ENCODE data around the gene XG.
"Not testable (repeated sequence)": the region's sequence is repeated elsewhere in the genome, so short reads cannot be mapped to it uniquely, and the experiment has no call there.

XG gene

DNA sequence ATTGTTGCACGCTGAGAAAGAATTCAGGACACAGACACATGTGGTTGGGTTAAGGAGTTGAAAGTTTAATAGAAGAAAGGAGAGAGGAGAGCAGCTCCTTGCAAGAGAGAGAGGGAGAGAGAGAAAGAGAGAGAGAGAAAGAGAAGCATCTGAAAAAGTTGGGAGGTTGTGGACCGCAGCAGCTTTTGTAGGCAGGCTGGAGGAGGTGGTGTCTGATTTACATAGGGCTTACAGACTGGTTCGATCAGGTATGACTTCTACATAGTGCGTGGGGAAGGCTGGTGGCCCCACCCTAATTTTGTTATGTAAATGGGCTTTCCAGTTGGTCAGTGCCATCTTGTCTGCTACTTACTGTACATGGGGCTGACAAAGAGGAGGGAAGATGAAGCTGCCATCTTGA is 49.4 kb downstream of the XG start:
- in situ Hi-C loops (cut with HindIII; ENCODE audit: low pct_ligation_motif_present, low pct_unique_long_range_greater_than_20kb, low sequenced_read_pairs): no loop called here

DNA sequence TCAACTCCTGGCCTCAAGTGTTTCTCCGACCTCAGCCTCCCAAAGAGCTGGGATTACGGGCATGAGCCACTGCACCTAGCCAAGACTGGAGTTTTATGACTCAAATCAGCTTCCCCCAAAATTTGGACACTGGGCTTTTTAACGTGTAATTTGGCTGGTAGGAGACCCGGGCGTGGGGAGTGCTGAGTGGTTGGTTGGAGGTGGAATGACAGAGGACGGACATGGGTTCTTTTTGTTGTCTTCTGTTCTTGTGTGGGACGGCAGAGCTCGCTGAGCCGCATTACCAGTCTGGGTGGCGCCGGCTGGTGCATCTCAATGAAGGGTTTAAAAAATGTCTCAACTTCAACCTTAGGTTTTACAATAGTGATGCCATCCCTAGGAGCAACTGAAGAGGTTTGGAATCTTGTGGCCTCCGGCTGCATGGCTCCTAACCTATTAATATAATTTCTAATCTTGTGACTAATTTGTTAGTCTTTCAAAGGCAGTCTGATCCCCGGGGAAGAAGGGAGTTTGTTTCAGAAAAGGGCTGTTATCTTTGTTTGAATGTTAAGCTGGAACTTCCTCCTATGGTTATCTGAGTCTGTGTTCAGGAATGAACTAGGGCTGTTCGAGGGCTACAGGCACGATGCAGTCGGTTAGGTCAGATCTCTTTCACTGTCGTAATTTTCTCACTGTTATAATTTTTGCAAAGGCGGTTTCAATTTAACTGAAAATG is 50.7 kb downstream of the XG start:
- in situ Hi-C loops (cut with HindIII; ENCODE audit: low pct_ligation_motif_present, low pct_unique_long_range_greater_than_20kb, low sequenced_read_pairs); DNase-seq: not testable (repeated sequence)

More for the DNA sequence above, 49.4 kb downstream of the XG start:
- DNase-seq: no peak

DNA sequence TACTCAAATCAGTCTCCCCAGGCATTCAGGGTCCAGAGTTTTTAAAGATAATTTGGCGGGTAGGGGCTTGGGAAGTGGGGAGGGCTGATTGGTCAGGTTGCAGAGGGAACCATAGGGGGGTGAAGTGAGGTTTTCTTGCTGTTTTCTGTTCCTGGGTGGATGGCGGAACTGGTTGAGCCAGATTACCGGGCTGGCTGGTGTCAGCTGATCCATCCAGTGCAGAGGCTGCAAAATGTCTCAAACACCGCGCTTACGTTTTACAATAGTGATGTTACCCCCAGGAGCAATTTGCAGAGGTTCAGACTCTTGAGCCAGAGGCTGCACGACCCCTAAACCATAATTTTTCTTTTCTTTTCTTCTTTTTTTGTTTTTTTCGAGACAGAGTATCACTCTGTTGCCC is 51.6 kb downstream of the XG start:
- DNase-seq; in situ Hi-C loops (cut with HindIII; ENCODE audit: low pct_ligation_motif_present, low pct_unique_long_range_greater_than_20kb, low sequenced_read_pairs): not testable (repeated sequence)

DNA sequence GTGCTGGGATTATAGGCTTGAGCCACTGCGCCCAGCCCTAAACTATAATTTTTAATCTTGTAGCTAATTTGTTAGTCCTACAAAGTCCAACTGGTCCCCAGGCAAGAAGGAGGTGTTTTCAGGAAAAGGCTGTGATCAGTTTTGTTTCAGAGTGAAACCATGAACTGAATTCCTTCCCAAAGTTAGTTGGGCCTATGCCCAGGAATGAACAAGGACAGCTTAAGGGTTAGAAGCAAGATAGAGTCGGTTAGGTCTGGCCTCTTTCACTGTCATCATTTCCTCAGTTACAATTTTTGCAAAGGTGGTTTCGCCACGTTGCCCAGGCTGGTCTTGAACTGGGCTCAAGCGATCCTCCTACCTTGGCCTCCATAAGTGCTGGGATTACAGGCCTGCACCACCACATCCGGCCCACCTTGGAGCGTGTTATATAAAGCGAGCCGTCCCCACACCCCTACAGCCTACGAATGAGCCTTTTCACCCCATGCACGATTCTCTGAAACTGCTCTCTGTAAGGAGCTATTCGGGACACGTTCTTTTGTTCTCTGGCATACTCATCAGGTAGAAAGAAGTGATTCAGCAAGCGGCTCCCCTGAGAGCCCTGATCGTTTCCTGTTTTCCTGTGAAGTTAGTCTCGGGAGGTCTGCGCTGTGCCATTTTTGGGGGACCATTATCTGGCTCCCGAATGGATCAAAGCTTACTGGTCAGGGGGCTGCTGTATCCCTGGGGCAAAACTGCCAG is 52.4 kb downstream of the XG start:
- in situ Hi-C loops (cut with HindIII; ENCODE audit: low pct_ligation_motif_present, low pct_unique_long_range_greater_than_20kb, low sequenced_read_pairs); DNase-seq: not testable (repeated sequence)

DNA sequence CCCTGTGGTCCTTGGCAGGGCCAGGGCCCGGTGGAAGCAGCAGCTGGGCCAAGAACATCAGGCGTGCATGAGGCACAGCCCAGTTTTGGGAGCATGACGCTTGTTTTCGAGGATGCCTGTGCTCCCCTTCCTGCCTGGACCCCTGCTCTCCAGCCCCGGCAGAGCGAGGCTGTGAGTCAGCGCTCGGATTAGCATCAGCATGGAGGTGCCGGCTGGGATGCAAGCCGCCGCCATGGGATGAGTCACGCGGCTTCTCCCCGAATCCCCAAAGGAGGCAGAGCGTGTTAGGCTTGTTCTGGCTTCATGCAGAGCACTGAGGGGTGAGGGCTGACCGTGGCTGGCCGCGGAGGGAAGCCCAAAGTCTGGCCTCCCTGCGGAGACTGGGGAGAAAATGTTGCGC is 53.0 kb downstream of the XG start:
- in situ Hi-C loops (cut with HindIII; ENCODE audit: low pct_ligation_motif_present, low pct_unique_long_range_greater_than_20kb, low sequenced_read_pairs): not testable (repeated sequence)
- DNase-seq: peak; percentile 31

DNA sequence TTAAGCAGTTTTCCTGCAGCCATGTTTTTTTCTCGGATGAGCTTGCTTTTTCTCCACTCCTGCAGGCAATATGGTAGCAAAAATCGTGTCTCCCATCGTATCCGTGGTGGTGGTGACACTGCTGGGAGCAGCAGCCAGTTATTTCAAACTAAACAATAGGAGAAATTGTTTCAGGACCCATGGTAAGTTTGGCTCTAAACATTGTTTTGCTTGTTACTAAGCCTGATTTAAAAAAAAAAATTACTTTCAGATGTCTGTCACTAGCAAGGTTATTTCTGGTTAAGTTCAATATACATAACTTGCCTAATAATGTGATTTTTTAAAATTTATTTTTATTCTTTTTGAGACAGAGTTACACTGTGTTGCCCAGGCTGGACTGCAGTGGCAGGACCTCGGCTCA is 59.4 kb downstream of the XG start:
- DNase-seq: no peak
- in situ Hi-C loops (cut with HindIII; ENCODE audit: low pct_ligation_motif_present, low pct_unique_long_range_greater_than_20kb, low sequenced_read_pairs): no loop called here

DNA sequence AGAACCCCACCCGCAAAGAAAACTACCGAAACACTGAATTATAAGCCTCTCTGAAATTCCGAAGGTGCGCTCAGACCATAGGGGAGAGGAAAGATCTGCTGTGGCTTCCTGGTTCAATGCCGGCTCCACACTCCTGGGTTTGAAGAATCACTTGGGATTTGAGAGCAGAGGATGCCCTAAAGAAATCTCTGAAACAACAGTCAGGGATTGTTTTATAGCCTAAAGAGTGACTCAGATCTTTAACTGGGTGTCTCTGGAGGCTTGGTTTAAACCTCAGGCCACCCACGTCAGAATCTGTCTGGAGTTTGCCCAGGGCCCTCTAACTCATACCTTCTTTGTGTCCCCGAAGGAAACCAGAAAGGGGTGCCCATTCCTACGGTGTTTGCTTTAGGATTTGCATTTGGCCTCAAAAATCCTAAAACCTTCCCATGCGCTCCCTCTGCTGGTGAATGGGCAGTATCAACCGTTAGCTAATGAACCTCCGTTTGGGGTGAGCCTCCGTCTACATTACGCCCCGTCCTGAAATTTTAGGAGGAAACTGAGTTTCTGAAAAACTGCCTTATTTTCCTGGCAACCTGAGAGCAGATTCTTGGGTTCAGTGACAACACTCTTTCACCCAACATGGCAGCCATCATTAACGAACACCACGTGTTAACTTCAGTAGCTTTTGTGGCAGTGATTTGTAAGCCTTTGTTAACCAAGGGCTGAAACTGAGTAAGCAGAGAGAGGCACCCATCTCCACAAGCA is 60.5 kb downstream of the XG start:
- in situ Hi-C loops (cut with HindIII; ENCODE audit: low pct_ligation_motif_present, low pct_unique_long_range_greater_than_20kb, low sequenced_read_pairs): not testable (repeated sequence)

DNA sequence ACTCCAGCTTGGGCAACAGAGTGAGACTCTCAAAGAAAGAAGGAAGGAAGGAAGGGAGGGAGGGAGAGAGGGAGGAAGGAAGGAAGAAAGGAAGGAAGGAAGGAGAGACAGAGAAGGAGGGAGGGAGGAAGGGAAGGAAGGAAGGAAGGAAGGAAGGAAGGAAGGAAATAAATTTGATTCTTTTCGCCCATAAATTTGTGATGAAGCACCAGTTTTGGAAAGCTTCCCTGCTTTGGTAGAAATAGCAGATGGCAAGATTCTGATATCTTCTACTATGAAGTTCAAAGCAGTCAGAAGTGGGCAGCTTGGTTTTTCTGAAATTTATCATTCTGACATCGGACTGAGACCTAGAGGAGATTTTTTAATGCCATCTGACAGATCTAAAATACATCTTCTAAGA is 65.2 kb downstream of the XG start:
- in situ Hi-C loops (cut with HindIII; ENCODE audit: low pct_ligation_motif_present, low pct_unique_long_range_greater_than_20kb, low sequenced_read_pairs): no loop called here
- DNase-seq: no peak

More for the DNA sequence above, 60.5 kb downstream of the XG start:
- peak; percentile 18 for DNase-seq

DNA sequence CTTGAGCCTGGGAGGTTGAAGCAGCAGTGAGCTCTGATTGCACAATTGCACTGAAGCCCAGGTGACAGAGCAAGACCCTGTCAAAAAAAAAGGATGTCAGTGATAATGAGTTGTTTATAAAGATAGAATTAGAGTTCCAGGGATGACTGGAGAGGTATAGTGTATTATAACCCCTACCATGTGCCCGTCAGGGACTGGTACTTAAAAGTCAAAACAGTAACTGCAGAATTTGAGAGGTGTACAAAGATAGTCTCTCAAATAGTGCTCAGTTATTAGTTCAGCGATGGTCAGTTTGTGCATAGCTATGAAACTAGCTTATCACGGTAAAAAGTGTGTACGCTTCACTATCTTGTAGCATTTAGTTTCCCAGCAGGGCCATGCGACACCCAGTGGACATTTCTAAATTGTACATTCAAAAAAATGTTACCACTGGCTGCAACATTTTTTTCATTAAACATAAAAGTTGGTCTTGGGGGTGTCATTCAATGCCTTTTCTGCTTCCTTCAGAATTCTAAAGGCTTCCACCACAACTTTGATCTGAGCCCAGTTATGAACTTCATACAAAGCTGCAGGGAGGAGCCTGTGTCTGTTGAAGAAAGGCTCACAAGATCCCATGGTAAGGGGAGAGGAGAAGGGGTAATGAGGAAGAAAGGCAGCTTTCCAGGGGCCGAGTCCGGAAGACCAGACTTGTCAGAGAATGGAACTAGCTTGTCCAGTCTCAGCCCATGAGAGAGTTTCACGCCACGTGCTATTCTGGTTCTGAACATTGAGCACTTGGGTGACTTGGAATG is 67.7 kb downstream of the XG start:
- DNase-seq: peak; percentile 11
- in situ Hi-C loops (cut with HindIII; ENCODE audit: low pct_ligation_motif_present, low pct_unique_long_range_greater_than_20kb, low sequenced_read_pairs): no loop called here

DNA sequence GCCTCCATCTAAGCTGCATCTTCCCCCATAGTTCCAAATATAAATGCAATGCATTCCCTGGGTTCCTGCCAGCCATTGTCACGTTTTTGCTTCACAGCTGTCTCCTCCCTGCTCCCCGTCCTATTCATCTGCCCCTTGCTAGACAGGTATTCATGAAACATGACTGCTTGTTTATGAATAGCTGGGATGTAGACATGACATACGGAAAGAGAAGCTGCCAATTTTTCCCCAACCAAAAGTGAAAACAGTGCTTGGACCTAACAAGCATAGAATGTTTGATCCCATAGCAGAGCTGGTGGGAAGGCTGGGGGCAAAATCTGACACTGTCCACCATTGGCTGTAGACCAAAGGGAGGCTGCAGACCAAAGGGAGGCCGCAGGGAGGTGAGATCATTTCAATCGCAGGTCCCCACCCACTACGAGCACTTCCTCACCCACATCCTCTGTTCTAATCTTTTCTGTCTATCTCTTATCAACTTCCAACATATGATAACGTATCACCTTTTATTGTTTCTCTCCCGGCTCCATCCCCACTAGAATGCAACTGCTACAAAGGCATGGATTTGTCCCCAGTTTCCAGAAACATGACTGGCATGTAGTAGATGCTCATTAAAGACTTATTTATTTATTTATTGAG is 68.4 kb downstream of the XG start:
- in situ Hi-C loops (cut with HindIII; ENCODE audit: low pct_ligation_motif_present, low pct_unique_long_range_greater_than_20kb, low sequenced_read_pairs): no loop called here
- DNase-seq: no peak

DNA sequence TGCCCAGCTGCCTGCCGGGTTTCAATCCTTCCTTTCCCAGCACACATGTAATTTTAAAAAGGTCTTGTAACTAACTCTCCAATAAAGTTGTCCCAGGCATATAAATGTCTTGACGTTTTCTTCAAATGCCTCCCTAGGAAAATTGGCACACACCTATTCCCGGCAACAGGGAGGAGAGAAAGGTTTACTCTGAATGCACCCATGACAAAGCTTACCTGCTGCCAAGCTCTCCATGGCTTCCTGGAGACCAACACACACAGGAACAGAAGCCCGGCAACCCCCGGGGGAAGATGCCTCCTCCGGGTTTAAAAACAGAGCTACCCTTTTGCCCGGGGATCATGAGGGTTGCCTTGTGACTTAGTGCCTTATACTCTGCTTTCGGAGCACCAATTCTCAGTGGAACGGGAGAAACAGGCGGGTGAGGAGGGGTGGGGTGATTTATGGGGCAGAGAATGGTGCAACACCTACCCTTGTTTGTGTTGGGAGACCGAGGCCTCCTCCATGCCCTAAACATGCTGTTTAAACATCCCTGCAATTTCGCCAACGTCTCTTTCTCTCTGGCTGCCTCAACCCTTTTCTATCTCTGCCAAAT is 72.1 kb downstream of the XG start:
- in situ Hi-C loops (cut with HindIII; ENCODE audit: low pct_ligation_motif_present, low pct_unique_long_range_greater_than_20kb, low sequenced_read_pairs): no loop called here
- no peak for DNase-seq

DNA sequence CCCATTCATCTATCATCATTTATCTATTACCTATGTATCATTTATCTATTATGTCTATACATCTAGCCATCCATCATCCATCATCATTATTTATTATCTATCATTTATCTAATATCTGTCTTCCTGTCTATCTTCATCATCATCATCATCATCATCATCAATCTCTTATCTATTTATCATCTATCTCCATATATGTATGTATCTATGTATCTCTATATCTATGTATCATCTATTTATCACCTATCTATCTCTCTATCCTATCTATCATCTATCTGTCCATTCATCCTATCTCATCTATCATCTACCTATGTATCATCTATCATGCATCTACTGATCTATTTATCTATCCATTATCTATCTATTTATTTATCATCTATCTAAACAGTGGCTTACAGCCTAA is 73.0 kb downstream of the XG start:
- in situ Hi-C loops (cut with HindIII; ENCODE audit: low pct_ligation_motif_present, low pct_unique_long_range_greater_than_20kb, low sequenced_read_pairs): no loop called here
- DNase-seq: no peak

DNA sequence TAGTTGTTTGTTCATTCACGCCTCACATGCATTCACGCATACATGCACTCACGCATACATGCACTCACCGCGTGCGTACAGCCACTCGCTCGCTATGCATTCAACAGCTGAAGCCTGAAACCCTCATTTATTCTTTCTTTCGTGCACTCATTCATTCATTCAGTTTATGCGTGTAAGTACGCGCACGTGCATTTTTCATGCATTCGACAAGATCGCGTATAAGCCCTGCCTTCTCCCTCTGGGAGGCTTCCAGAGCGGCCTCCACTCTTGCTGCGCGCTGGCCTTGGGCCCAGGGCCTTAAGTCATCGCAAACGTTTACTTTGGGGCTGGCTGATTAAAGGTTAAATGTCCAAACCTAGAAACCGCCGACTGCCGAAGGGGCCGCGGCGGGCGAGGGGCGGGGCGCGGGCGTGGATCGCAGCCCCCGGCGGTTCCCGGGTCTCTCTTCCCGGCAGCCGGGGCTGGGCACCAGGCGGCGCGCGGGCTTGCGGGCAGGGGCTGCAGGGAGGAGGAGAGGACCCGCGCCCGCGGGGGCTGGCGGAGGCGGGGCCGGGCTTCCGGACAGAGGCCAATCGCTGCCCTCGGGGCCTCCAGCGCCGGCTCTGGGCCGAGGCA is 76.6 kb downstream of the XG start, which contains the start of gene GYG2:
GYG2 (plus strand) TSS at position 587 of the 615 bp plus-strand sequence. CDS start 1,259 bp downstream, outside the sequence.
- DNase-seq: peak; percentile 54

DNA sequence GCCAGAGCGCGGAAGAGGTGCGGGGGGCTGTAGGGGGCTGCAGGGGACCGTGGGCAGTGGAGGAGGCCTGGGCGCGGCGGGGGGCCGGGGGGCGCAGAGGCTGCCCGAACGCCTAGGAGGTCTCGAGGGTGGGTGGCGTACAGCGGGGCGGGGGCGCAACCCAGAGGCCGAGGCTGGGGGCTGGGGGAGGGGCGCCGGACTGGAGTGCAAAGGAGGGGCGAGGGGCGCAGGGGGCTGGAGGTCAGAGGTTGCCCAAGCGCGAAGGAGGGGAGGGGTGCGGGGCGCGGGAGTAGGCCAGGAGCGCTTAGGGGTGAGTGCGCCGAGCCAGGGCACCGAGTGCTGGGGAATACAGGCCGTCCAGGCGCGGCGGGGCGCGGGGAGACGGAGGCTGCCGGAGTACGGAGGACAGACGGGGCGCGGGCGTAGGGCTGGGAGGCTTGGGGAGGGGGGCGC is 77.1 kb downstream of the XG start:
- DNase-seq: no peak
- in situ Hi-C loops (cut with HindIII; ENCODE audit: low pct_ligation_motif_present, low pct_unique_long_range_greater_than_20kb, low sequenced_read_pairs): no loop called here

More for the DNA sequence above, 76.6 kb downstream of the XG start, which contains the start of gene GYG2:
- in situ Hi-C loops (cut with HindIII; ENCODE audit: low pct_ligation_motif_present, low pct_unique_long_range_greater_than_20kb, low sequenced_read_pairs): no loop called here

DNA sequence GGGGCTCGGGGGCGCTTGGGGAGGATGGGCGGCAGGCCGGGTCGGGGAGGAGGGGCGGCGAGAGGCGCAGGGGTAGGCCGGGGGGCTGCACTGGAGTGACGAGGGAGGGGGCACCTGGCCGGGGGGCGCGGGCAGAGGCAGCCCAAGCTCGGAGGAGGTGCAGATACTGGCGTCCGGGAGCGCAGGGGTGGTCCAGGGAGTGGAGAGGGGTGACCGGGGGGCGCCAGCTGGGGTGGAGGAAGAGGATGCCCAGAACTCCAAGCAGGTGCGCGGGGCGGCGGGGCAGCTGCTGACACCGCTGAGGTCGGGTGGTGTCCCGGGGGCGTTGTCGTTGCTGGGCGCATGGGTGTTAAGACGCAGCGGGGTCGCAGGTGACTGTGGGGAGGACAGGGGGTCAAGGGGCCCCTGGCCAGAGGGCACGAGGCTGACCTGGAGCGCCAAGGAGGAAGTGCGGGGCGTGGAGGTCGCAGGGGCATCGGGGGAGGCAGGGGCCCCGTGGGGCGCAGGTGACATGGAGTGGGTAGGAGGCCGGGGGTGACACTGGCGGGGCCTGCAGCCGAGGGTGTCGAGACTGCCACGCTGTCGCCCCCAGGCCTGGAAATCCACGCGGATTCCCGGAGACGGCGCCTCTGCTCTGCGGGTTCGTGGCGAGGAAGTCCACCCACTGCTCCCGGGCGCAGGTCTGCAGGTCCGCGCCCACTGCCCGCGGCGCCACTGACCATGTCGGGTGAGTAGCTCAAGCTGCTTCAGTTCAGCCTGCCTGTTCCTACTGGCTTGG is 77.8 kb downstream of the XG start:
- in situ Hi-C loops (cut with HindIII; ENCODE audit: low pct_ligation_motif_present, low pct_unique_long_range_greater_than_20kb, low sequenced_read_pairs): no loop called here
- no peak for DNase-seq

DNA sequence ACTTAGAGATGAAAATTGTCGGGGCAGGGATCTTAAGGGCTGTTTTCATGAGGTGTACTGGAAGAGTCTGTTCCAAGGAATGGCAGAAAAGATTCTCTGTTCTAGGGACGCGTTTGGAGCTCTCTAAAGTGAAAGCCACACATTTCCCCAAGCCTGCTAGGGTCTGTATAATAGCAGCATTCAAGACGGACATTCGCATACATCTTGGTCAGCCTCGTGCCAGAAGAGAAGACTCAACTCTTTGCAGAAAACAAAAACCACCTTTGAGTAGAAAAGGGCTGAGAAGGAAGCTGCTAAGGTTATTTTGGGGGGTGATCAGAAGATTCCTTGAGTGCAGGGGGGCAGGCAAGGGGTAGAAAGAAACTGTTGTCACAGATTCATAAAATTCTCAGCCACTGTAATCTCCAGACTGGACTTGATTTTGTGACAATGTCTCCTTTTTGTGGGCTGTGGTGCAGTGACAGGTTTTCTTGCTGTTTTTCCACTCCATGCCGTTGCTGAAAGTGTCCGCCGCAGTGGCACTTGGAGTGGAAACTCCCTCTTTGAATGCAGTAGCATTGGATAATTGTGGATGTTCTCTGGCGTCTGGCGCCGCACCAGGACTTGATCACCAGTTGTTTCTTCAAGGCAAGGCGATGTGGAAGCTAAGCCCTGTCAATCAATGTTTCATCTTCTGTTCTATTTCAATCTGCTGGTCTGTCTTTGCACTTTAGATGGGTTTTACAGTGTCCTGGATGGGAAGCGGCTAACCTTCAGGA is 79.8 kb downstream of the XG start:
- in situ Hi-C loops (cut with HindIII; ENCODE audit: low pct_ligation_motif_present, low pct_unique_long_range_greater_than_20kb, low sequenced_read_pairs): no loop called here
- no peak for DNase-seq
